SK-N-MC (cell line): ENCODE results near the gene CALHM5.

Experiments used
- DNase-seq: peaks from one replicate; pipeline ENCODE4 v3.0.0-alpha.2; 2011; ENCODE audit warnings: low read depth, low spot score
- H3K27ac ChIP-seq: fragments of 200-600 bp; sonication (generic); 2 replicates; pipeline ENCODE4 v1.5.1; 2016; ENCODE audit warnings: mixed run types
- H3K36me3 ChIP-seq: fragments of 200-600 bp; sonication (generic); 2 replicates; pipeline ENCODE4 v1.6.1; 2017; ENCODE audit warnings: antibody characterized with exemption, low read length, mixed read lengths; ENCODE audit not compliant: insufficient read depth
- H3K4me3 ChIP-seq: fragments of 200-600 bp; sonication (generic); 2 replicates; pipeline ENCODE4 v1.5.1; 2016
- H3K9ac ChIP-seq: fragments of 200-600 bp; sonication (generic); 2 replicates; pipeline ENCODE4 v1.8.0; 2017; ENCODE audit warnings: mixed run types, mixed read lengths; ENCODE audit not compliant: insufficient read length
- H3K9me3 ChIP-seq: fragments of 200-600 bp; sonication (generic); 2 replicates; pipeline ENCODE4 v1.6.1; 2017; ENCODE audit warnings: low read depth, mild to moderate bottlenecking, antibody characterized with exemption, low read length, moderate library complexity, mixed read lengths
- EZH2 ChIP-seq: fragments of 200-600 bp; sonication (generic); IDR thresholded peaks from one replicate; pipeline ENCODE4 v1.6.1; 2017; ENCODE audit warnings: antibody characterized with exemption
- FOXP2 ChIP-seq: optimal IDR thresholded peaks from 2 replicates; pipeline ENCODE3; 2011; ENCODE audit warnings: mild to moderate bottlenecking, moderate library complexity; ENCODE audit not compliant: insufficient read depth; ENCODE audit errors: extremely low read length, control extremely low read depth
- POLR2AphosphoS5 ChIP-seq: IDR thresholded peaks from 2 replicates; pipeline ENCODE4 v1.6.1; 2012; ENCODE audit warnings: mild to moderate bottlenecking, low read depth, low read length, borderline replicate concordance

Gene CALHM5

DNA sequence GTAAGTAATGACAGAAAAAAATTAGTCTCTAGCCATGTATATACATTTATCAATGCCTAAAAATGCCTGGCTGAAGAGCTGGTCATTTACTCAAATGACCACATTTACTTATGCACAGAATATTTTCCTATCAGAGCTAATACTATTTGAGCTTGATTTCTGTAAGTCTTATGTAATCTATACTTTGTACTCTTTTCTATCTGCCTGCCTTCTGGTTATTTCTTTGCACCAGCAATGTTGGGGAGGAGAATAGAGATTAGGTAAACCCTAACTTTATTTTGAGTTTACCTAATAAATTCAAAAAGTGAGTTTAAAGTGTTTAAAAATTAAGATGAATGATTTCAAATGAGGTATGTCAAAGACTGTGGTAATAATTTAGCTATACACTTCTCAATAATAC lies 3.7 kb downstream of the CALHM5 start:
- Histone ChIP-seq H3K27ac (no peak overlapping the region), H3K9ac (no peak overlapping the region), H3K9me3 (no peaks in the 10 kb centered on the region), H3K4me3 (no peak overlapping the region), H3K36me3 (no peaks in the 10 kb centered on the region)
- TF ChIP-seq EZH2 (no peak), FOXP2 (no peak), POLR2AphosphoS5 (no peak)
- no peak for DNase-seq

DNA sequence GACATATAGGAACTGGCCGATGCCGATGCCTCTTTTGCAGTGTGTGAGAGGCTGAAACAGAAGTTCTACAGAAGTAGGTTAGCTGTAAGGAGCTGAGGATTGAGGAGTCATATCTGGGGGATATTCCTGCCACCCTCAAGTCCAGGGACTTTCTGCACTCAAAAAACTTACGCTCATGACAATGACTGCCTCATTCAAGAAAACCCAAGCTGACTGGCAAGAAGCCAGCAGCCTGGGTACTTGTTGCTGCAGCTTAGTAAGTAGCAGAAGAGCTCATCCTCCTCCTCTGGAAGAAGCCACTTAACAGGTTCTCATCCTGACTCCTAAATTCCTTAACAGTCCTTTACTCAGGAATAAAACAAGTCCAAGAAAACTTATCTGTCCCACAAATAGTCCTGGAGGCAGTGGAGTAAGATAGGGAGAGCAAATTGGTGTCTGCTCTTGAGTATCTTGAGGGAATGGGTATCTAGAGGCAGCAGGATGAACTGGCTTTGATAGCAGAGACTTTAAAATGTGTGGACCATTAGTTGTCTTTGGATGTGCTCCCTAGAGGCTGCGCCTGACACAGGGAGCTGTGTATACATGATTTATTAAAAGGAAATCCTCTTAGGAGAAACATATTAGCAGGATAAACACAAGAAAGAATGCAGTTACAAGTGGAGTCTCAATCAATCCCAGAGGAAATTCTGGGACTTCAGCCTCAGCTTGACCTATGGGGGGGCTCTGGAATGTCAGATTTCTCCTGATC lies 7.4 kb downstream of the CALHM5 start:
- no peak overlapping the region for H3K27ac ChIP-seq
- H3K9ac ChIP-seq, result no peak overlapping the region
- no peak for DNase-seq

DNA sequence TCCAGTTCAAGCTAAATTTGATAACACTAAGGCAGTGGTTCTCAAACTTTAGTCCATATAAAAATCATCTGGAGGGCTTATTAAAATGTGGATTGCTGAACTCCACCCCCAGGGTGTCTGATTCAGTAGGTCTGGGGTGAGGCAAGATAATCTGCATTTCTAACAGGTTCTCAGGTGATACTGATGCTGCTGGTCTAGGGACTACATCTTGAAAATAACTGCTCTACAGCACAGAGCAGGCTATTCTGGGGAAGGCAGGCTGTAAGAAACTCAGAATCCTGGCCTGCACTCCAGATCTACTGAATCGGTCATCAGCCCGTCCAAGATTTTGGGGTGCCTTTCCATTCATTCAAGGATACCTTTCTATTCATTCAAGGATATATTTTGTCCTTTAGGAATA lies 11.5 kb downstream of the CALHM5 start:
- TF ChIP-seq POLR2AphosphoS5 (no peak), FOXP2 (no peak), EZH2 (no peak)
- DNase-seq, result no peak
- no peaks in the 10 kb centered on the region for H3K9me3 ChIP-seq
- no peak overlapping the region for H3K27ac ChIP-seq
- H3K4me3 ChIP-seq, result no peak overlapping the region
- no peak overlapping the region for H3K9ac ChIP-seq
- H3K36me3 ChIP-seq, result no peaks in the 10 kb centered on the region

More for the DNA sequence above, 7.4 kb downstream of the CALHM5 start:
- TF ChIP-seq POLR2AphosphoS5, result no peak
- TF ChIP-seq FOXP2, result no peak
- no peak for TF ChIP-seq EZH2
- H3K4me3 ChIP-seq, result no peak overlapping the region
- H3K36me3 ChIP-seq, result no peaks in the 10 kb centered on the region
- no peaks in the 10 kb centered on the region for H3K9me3 ChIP-seq

DNA sequence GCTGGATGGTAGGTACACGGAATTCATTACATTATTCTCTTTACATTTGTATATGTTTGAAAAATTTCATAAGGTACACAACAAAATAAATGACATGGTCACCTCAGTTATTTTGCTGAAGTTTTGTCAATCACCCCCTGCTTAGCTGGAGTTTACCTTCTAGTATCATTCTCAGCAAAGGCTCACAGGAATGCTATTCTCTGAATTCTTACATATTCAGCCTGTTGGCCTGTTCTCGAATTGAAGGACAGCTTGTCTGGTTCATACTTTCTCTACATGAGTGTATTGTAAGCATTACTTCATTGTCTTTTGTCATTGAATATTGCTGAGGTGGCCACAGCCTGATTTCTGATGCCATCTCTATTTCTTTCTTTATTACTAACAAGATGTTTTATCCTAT lies 12.8 kb downstream of the CALHM5 start:
- Histone ChIP-seq H3K4me3 (no peak overlapping the region), H3K9me3 (no peaks in the 10 kb centered on the region), H3K36me3 (no peaks in the 10 kb centered on the region), H3K9ac (no peak overlapping the region), H3K27ac (no peak overlapping the region)
- no peak for DNase-seq
- TF ChIP-seq EZH2 (no peak), FOXP2 (no peak), POLR2AphosphoS5 (no peak)

DNA sequence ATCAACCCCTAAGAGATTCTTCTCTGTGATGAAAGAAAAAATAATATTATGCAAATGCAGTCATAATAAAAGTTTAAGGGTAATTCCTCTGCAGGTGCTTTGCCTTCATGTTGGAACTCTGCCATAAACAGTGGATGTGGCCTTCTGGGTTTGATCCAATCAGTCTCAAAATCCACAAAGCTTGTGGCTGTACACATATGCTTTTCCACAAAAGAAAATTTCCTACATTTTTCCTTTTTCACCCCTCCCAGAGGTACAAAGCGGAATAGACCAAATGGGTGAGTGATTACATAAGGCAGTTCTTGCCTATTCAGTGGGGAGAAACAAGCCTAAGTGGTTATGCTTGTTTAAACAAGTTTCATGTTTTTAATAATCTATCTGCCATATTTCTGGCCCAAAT lies 16.7 kb downstream of the CALHM5 start:
- DNase-seq, result no peak

DNA sequence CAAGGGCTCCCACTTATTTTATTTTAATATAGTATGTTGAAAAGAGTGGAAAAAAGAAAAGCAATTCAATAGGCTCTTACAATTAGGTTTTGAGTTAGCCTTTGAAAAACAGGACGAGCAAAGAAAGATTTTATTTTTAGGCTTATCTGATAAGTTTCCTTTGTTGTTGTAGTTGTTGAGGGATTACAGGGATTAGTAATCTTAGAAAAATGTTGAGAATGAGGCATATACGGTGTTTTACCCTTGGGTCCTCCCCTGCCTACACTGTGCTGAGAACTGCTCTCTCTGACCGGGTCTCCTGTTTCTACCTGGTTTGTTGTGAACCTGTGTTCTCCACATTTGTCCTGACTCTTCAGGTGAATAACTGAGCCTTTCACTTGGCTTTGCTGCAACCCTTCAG lies 17.3 kb downstream of the CALHM5 start:
- H3K36me3 ChIP-seq, result no peaks in the 10 kb centered on the region
- no peaks in the 10 kb centered on the region for H3K9me3 ChIP-seq
- H3K4me3 ChIP-seq, result no peak overlapping the region
- no peak for DNase-seq
- no peak for TF ChIP-seq EZH2
- TF ChIP-seq FOXP2, result no peak
- no peak for TF ChIP-seq POLR2AphosphoS5
- H3K9ac ChIP-seq, result no peak overlapping the region
- no peak overlapping the region for H3K27ac ChIP-seq

More for the DNA sequence above, 16.7 kb downstream of the CALHM5 start:
- no peaks in the 10 kb centered on the region for H3K9me3 ChIP-seq
- H3K27ac ChIP-seq, result no peak overlapping the region
- no peak for TF ChIP-seq POLR2AphosphoS5
- TF ChIP-seq FOXP2, result no peak
- no peak for TF ChIP-seq EZH2
- H3K36me3 ChIP-seq, result no peaks in the 10 kb centered on the region
- H3K9ac ChIP-seq, result no peak overlapping the region
- H3K4me3 ChIP-seq, result no peak overlapping the region

DNA sequence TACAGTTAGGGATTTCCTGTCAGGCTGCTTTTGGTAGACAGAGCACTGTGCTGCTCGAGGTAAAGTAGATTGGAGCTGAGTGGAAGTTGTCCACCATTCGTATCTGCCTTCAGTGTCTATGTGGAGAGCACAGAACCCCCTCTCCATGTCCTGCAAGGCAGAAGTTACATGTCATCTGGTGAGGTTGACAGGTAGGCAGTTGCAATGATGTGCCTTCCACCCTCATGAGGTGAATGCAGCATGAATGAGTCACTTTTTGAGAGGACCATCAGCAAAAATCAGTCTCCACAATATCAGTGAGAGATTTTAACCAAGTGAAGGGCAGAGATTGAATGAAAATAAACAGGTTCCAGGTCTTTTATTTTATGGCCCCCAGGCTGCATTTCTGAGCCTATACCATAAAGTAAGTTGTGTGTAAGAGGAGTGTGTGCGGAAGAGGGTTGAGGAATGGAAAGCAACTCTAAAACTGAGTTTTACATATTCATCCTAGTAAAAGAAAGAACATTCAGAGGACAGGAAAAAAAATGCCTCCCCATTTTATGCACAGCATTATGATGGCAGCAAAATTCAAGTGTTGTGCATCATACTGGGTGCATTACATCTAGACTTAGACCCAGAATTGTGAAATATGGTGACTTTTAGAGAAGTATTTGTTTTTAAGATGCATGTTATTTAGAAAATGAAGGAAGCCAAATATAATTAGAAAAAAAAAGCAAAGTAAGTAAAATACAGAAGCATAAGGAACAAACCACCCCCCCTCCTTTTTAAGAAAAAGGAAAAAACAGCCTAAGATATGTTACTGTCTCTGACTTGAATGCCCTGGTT lies 18.2 kb downstream of the CALHM5 start:
- H3K27ac ChIP-seq, result no peak overlapping the region
- no peak overlapping the region for H3K4me3 ChIP-seq
- no peaks in the 10 kb centered on the region for H3K36me3 ChIP-seq
- no peak overlapping the region for H3K9ac ChIP-seq
- H3K9me3 ChIP-seq, result no peaks in the 10 kb centered on the region
- DNase-seq, result no peak
- no peak for TF ChIP-seq POLR2AphosphoS5

DNA sequence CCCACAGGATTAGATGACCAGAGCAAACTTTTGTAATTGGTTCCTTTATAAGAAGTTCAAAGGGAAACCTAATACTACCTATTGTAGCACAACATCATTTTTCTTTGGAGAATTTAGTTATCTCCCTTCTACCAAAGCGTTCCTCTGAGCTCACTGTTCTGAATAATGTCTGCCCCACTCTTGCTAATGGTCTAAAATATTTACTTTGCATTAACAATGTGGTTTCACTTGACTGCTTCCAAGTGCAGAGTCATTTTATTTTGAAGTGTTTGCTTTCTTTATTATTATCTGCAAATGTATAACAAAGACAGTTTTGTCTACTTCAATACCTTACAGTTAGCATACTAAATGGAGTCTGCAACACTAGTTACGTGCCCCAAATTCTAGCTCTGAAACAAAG lies 19.0 kb downstream of the CALHM5 start:
- no peak for DNase-seq
- Histone ChIP-seq H3K9ac (no peak overlapping the region), H3K36me3 (no peaks in the 10 kb centered on the region), H3K9me3 (no peaks in the 10 kb centered on the region), H3K4me3 (no peak overlapping the region), H3K27ac (no peak overlapping the region)
- TF ChIP-seq EZH2 (no peak), POLR2AphosphoS5 (no peak), FOXP2 (no peak)
